Fibroblast of mammary gland (primary cell): Measurements from ENCODE around the gene PEX14.
A peak's percentile ranks its signal among the peaks of the same experiment; 100 is the strongest.

Experiments used
- DNase-seq: peaks from one replicate; pipeline ENCODE4 v3.0.0-alpha.2; 2010; ENCODE audit warnings: low read depth
- H3K4me3 ChIP-seq: 2 replicates; pipeline ENCODE4 v1.5.1; 2011; ENCODE audit warnings: low read depth, mild to moderate bottlenecking, low read length, moderate library complexity; ENCODE audit not compliant: control insufficient read depth
- CTCF ChIP-seq: conservative IDR thresholded peaks from 2 replicates; pipeline ENCODE4 v1.5.1; 2011; ENCODE audit warnings: low read depth, low read length, inconsistent platforms; ENCODE audit not compliant: control insufficient read depth, insufficient read depth

Gene PEX14

GRCh38 chr1:10608690-10609089 lies 133.9 kb downstream of the PEX14 start:
- DNase-seq: no peak
- TF ChIP-seq CTCF: no peak
- no peak overlapping the region for H3K4me3 ChIP-seq

DNA sequence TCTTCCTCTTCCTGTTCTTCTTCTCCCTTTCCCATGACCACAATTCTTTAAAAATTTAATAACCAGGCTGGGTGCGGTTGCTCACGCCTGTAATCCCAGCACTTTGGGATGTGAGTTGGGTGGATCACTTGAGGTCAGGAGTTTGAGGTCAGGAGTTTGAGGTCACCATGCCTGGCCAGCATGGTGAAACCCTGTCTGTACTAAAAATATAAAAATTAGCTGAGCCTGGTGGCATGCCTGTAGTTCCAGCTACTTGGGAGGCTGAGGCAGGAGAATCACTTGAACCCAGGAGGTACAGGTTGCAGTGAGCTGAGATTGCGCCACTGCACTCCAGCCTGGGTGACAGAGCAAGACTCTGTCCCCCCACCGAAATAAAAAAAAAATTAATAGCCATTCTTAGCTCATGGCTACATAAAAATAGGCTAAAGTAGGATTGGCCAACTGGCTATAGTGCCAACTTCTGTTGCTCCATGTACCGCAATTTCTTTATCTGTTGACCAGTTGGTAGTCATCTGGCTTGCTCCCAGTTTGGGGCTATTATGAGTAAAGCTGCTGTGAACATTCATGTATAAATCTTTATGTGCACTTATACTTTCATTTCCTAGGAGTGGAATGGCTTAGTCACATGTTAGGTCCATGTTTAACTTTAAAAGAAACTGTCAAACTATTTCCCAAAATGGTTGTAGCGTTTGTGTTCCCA lies 136.3 kb downstream of the PEX14 start:
- no peak for TF ChIP-seq CTCF
- H3K4me3 ChIP-seq: no peak overlapping the region
- DNase-seq: peak; percentile 41

GRCh38 chr1:10612436-10613160 lies 137.8 kb downstream of the PEX14 start:
- H3K4me3 ChIP-seq: no peak overlapping the region
- TF ChIP-seq CTCF: no peak
- no peak for DNase-seq

GRCh38 chr1:10613340-10613739 lies 138.6 kb downstream of the PEX14 start:
- H3K4me3 ChIP-seq: no peak overlapping the region
- no peak for TF ChIP-seq CTCF
- no peak for DNase-seq

- no peak for TF ChIP-seq CTCF
- H3K4me3 ChIP-seq: no peak overlapping the region
- no peak for DNase-seq
These were observed 139.1 kb downstream of the PEX14 start for GRCh38 chr1:10613861-10614260.

GRCh38 chr1:10614377-10615225 lies 139.9 kb downstream of the PEX14 start:
- H3K4me3 ChIP-seq: no peak overlapping the region
- DNase-seq: no peak
- TF ChIP-seq CTCF: no peak
